Neural progenitor cell (in vitro differentiated cells): Measurements from ENCODE around the gene PRMT9.

Experiments used
- EZH2 ChIP-seq: fragments of 200-600 bp; sonication (generic); IDR thresholded peaks from 2 replicates; pipeline ENCODE4 v1.6.1; 2017; ENCODE audit warnings: antibody characterized with exemption, mild to moderate bottlenecking, moderate library complexity
- TF ChIP-seq, protein P1 (sequence below): fragments of 200-600 bp; sonication (generic); IDR thresholded peaks from 2 replicates; pipeline ENCODE4 v1.5.1; 2017; ENCODE audit warnings: antibody characterized with exemption, mild to moderate bottlenecking

DNA sequence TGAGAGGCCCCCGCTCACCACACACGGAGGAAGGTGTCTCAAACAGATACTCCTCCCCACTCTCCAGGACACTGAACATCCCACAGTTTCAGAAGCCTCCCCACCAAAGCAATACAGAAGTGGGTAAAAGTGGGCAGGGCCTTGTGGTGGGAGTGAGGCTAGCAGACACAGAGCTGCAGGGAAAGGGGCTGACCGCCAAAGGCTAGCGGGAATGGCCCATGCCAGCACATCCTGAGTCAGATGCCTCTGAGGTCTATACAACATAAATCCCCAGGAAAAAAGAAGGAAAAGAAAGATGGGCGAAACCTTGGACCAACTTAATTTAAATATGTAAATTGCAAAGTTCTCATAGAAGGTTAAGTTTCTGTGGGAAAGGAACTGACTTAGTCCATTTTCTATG is 26.0 kb upstream of the PRMT9 start:
- TF ChIP-seq, protein P1, sequence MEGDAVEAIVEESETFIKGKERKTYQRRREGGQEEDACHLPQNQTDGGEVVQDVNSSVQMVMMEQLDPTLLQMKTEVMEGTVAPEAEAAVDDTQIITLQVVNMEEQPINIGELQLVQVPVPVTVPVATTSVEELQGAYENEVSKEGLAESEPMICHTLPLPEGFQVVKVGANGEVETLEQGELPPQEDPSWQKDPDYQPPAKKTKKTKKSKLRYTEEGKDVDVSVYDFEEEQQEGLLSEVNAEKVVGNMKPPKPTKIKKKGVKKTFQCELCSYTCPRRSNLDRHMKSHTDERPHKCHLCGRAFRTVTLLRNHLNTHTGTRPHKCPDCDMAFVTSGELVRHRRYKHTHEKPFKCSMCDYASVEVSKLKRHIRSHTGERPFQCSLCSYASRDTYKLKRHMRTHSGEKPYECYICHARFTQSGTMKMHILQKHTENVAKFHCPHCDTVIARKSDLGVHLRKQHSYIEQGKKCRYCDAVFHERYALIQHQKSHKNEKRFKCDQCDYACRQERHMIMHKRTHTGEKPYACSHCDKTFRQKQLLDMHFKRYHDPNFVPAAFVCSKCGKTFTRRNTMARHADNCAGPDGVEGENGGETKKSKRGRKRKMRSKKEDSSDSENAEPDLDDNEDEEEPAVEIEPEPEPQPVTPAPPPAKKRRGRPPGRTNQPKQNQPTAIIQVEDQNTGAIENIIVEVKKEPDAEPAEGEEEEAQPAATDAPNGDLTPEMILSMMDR: no peak
- TF ChIP-seq EZH2: no peak
